ENCODE data around the gene POP4.

GRCh38 chr19:29614046-29614445, 8.0 kb downstream of the POP4 start:
- TF ChIP-seq POLR2A (IDR thresholded peaks at IDR 0.05), result no peak
- TF ChIP-seq, protein P1, sequence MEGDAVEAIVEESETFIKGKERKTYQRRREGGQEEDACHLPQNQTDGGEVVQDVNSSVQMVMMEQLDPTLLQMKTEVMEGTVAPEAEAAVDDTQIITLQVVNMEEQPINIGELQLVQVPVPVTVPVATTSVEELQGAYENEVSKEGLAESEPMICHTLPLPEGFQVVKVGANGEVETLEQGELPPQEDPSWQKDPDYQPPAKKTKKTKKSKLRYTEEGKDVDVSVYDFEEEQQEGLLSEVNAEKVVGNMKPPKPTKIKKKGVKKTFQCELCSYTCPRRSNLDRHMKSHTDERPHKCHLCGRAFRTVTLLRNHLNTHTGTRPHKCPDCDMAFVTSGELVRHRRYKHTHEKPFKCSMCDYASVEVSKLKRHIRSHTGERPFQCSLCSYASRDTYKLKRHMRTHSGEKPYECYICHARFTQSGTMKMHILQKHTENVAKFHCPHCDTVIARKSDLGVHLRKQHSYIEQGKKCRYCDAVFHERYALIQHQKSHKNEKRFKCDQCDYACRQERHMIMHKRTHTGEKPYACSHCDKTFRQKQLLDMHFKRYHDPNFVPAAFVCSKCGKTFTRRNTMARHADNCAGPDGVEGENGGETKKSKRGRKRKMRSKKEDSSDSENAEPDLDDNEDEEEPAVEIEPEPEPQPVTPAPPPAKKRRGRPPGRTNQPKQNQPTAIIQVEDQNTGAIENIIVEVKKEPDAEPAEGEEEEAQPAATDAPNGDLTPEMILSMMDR (IDR thresholded peaks at IDR 0.05), result no peak

Measured in esophagus squamous epithelium (tissue), 4 donors.